Gastrocnemius medialis (tissue), 4 donors: ENCODE results near the gene HECTD4.

Experiments used
- POLR2A ChIP-seq, 2 donors: fragments of 450-650 bp; IDR thresholded peaks; one replicate each; pipeline ENCODE4 v1.6.1; 2017; ENCODE audit warnings: antibody characterized with exemption in 2 of 2, mild to moderate bottlenecking in 2 of 2, moderate library complexity in 2 of 2
- TF ChIP-seq, protein P1 (sequence below), 5 experiments: fragments of 450-650 bp in 3 of 5; fragments of 200-600 bp in 2 of 5; sonication (generic) in 2 of 5; IDR thresholded peaks in 4 of 5; conservative IDR thresholded peaks in 1 of 5; 1 replicate in 4 of 5; 2 replicates in 1 of 5; pipeline ENCODE4 v1.5.1; 2016 to 2019; ENCODE audit warnings: antibody characterized with exemption in 5 of 5, mild to moderate bottlenecking in 3 of 5, moderate library complexity in 3 of 5

DNA sequence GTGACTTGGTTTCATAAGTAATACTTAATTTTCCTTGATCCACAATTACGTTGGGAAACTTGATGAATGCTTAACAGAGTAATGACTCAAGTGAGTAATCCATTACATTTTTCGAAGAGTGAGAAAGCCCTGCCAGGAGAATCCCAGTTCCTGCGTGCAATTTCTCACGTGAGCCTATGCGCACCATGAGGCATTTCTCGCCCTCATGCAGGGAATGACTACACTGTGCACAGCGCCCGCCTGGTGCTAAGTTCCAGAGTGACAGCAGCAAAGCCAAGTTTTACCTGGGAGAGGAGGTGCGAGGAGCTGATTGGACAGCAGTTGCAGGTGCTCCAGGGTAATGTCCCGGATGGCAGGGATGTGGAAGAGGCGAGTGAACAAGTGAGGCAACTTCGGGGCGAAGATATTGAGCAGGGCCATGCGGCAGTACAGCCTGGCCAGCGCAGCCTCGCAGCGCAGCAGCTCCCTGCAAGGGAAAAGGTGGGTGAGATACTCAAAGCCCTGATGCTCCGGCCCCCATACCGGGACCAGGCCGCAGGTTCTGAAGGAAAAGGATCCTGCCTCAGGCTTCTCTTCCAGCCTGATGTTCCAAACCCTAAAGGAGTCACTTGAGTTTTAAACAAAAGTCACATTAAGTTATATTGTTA is 187.5 kb downstream of the HECTD4 start:
- TF ChIP-seq, protein P1, sequence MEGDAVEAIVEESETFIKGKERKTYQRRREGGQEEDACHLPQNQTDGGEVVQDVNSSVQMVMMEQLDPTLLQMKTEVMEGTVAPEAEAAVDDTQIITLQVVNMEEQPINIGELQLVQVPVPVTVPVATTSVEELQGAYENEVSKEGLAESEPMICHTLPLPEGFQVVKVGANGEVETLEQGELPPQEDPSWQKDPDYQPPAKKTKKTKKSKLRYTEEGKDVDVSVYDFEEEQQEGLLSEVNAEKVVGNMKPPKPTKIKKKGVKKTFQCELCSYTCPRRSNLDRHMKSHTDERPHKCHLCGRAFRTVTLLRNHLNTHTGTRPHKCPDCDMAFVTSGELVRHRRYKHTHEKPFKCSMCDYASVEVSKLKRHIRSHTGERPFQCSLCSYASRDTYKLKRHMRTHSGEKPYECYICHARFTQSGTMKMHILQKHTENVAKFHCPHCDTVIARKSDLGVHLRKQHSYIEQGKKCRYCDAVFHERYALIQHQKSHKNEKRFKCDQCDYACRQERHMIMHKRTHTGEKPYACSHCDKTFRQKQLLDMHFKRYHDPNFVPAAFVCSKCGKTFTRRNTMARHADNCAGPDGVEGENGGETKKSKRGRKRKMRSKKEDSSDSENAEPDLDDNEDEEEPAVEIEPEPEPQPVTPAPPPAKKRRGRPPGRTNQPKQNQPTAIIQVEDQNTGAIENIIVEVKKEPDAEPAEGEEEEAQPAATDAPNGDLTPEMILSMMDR (IDR thresholded peaks at IDR 0.05 in 4 of 5, conservative IDR thresholded peaks at IDR 0.05 in 1 of 5): no peak
- TF ChIP-seq POLR2A (IDR thresholded peaks at IDR 0.05): no peak
